ENCODE measurements around the gene PSMA6.
"Not testable (repeated sequence)": the region's sequence is repeated elsewhere in the genome, so short reads cannot be mapped to it uniquely, and the experiment has no call there.

PSMA6 gene

DNA sequence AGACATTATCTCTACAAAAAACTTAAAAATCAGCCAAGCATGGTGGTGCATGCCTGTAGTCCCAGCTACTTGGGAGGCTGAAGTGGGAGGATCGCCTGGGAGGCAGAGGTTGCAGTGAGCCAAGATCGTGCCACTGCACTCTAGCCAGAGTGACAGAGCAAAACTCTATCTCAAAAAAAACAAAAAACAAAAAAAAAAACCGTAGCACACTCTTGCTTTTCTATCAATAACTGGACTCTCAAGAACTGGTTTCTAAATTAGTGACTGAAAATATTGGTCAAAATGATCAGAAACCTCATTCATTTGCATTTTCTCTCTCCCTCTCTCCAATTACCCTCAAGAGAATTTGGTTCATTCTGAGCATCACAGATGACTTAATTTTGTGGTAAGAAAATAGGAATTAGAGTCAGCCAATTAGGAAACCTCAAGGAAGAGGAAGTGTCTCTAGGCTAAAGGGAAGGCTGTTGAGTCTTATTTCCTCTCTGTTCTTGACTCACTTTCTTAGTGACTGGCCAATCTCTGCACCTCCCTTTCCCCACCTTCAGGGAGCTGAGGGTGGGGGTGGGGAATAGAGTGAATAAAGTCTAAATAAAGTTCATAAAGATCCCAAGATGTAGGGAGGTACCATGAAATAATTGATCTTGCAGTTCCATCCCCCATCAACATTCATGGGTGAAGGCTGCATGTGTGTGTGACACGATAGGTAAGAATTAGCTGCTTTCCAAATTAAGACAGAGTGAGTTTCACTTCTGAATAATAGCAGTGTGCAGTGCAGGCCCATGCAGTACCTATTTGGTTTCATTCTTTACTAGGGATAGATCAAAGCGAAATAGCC is 6.8 kb upstream of the PSMA6 start:
- no peak for DNase-seq

GRCh38 chr14:35286003-35286600 is 6.1 kb upstream of the PSMA6 start:
- DNase-seq: no peak

GRCh38 chr14:35286707-35287106 is 5.5 kb upstream of the PSMA6 start:
- DNase-seq: no peak

GRCh38 chr14:35287431-35288013 is 4.7 kb upstream of the PSMA6 start:
- DNase-seq: no peak

DNA sequence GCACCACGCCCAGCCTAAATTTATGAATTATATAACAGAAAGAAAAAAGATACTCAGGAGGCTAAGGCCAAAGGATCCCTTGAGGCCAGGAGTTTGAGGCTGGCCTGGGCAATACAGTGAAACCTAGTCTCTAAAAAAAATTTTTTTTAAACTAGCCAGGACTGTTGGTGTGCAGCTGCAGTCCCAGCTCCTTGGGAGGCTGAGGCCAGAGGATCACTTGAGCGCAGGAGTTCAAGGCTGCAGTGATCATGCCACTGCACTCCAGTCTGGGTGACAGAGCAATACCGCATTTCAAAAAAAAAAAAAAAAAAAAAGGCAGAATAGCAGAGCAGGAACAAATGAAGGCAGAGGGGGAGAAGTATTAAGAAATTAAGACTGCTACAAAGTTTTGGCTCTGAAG is 2.6 kb upstream of the PSMA6 start:
- no peak for DNase-seq

- DNase-seq: no peak
Measured at GRCh38 chr14:35292770-35293561, 784 bp downstream of the PSMA6 start.

DNA sequence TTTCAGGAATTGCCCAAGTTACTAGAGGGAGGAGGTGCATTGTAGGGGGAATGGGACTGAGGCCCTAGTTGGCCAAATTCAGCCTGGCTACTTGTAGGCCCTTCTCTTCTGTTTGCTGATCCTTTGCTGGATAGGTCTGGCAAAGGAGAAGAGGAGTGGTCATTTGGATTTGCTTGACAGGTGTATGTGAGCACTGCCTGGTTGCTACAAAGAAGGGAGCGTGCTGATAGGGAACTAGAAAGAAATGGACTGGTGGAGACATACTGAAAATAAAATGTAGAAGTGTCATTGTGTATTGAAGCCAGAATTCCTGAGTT is 3.6 kb downstream of the PSMA6 start:
- DNase-seq: no peak

DNA sequence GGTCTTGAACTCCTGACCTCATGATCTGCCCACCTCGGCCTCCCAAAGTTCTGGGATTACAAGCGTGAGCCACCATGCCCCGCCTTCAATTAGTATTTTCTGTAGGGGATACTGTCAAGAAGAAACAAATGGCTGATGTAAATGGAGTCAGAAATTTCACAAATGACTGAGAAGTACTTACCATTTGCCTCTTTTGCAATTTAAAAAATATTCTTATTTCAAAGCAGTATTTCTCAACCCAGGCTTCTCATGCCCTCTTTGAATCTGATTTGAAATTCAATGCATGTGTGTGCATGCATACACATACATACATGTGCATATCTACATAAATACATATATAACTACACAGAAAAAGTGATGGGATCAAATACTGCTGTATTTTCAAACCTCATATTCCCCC is 4.4 kb downstream of the PSMA6 start:
- no peak for DNase-seq

DNA sequence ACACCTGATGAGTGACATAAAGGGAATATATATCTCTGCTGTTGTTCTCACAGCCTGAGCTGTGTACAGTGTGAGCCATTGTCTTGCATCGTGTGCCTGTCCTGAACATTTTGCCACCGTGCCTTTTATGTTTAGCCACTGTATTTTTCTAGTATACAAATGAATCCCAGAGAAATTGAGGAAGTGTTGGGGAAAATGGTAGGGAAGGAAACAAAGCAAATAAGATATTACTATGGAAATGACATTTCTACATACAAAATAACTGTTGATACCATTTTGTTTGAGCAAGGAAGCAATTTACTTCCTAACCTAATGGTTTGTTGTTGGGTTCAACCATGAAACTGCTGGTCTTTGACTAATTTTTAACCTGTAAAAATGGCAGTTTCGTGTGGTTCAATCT is 5.5 kb downstream of the PSMA6 start:
- DNase-seq: no peak

DNA sequence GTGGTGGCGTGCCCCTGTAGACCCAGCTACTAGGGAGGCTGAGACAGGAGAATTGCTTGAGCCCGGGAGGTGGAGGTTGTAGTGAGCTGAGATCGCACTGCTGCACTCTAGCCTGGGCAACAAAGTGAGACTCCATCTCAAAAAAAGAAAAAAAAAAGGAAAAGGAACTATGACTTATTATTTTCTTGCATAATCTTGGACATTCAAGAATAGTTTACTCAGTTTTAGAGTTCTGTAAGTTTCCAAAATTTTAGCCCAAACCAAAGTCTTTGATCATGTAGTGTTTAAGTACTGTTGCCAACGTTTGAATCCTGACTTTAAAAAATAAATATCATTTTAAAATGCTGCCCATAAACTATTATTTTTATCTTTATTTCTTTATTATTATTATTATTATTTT is 6.2 kb downstream of the PSMA6 start:
- no peak for DNase-seq

DNA sequence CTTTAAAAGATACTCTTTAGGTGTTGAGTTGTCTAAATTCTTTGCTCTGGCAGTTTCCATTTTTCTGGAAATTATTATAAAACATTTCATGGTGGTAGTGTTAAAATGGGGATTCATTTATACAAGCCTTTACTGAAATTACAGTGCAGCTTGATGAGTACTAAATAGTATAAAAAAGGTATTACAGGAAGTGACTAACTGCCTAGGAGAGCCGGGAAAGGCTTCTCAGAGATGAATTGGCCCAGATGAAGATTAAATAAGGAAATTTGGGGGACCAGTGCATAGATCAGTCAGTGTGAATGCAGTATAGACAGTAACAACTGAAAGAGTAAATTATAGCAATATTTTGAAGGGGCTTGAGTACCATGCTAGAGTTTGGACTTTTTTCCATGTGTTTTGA is 7.5 kb downstream of the PSMA6 start:
- DNase-seq: no peak

DNA sequence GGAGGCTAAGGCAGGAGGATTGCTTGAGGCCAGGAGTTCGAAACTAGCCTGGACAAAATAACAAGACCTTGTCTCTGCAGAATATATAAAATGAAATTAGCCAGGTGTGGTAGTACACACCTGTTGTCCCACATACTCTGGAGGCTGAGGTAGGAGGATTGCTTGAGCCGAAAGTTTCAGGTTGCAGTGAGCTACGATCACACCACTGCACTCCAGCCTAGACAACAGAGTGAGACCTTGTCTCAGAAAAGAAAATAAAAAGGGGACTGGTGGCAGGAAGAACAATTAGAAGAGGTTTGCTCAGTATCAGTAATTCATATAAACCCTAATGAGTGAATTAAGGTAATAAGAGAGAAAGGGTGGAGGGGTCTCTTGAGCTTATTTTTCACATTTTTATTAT is 8.0 kb downstream of the PSMA6 start:
- DNase-seq: no peak

GRCh38 chr14:35301334-35301733 is 9.2 kb downstream of the PSMA6 start:
- not testable (repeated sequence) for DNase-seq

DNA sequence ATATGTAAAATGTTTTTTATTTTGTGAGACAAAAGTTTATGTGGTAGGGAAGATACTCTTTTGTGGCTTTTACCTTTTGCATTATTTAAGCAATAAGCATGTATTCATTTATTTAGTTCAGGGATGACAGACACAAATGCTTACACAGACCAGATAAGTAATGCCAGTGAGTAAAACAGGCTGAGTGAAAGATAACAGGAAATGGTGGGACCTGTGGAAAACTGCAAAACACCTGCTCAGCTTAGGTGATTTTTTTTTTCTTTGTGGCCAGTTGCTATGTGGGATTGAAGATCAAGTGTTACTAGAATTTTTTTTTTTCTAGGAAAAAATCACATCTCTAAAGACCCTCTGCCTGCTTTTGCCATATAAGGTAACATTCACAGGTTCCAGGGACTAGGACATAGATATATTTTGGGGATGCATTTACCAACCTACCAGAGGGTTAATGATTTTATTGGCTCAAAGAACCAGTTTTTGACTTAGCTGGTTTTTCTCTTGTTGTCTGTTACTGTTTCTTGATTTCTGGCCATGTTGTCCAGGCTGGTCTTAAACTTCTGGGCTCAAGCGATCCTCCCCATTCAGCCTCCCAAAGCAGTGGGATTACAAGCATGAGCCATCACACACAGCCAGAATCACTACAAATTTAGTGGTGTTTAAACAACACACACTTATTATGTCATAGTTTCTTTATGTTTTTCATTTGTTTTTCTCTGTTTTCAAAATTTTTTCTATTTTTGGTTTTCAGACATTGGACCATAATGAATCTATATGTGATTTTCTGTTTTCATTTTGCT is 9.8 kb downstream of the PSMA6 start:
- DNase-seq: no peak

GRCh38 chr14:35303149-35303935 is 11.2 kb downstream of the PSMA6 start:
- no peak for DNase-seq

GRCh38 chr14:35304812-35305462 is 12.8 kb downstream of the PSMA6 start:
- DNase-seq: no peak

DNA sequence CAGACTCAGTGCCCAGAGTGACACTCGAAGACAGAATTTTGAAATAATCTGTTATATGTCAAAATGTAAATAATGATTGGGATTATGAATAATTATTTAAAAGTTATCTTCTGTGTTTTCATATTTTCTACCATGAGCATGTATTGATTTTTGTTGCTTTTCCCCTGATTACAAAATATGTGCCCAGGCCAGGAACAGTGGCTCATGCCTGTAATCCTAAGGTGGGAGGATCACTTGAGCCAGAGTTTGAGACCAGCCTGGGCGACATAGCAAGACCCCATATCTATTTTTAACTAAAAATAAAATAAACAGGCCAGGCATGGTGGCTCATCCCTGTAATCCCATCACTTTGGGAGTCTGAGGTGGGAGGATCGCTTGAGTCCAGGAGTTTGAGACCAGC is 13.5 kb downstream of the PSMA6 start:
- no peak for DNase-seq

GRCh38 chr14:35306114-35306513 is 13.9 kb downstream of the PSMA6 start:
- no peak for DNase-seq

- no peak for DNase-seq
Measured at GRCh38 chr14:35317820-35318219, 25.6 kb downstream of the PSMA6 start.

GRCh38 chr14:35319509-35319908 is 27.3 kb downstream of the PSMA6 start:
- no peak for DNase-seq

DNA sequence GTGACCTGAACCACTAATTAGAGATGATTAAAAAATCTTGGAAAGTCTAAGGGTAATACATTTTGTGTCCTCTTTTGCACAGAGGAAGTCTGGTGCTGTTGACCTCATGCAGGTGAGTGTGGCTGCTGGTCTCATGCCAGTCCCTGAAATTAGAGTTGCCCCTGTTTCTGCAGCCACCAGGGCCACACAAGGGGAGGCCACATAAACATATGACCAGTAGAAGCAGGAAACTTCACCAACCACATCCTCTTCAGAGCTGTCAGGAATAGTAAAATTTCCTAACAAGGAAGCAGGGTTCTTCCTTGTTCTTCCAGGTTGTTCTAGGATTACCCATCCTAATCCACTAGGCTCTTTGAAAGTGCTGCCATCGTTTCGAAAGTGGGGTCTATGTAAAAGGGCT is 28.3 kb downstream of the PSMA6 start:
- no peak for DNase-seq

- DNase-seq: no peak
Measured at GRCh38 chr14:35326375-35326774, 34.2 kb downstream of the PSMA6 start.

Data from NCI-H1930 (cell line).